Stimulated activated CD8-positive, alpha-beta memory T cell treated with anti-CD3 and anti-CD28 coated beads, Interleukin-15, amount 100 ng/mL, for 1 hour (primary cell): Measurements from ENCODE around the gene METTL14.

Experiments
- DNase-seq: peaks from one replicate; pipeline ENCODE4 v3.0.0-alpha.2; 2020; ENCODE audit warnings: low read depth

The METTL14 gene

GRCh38 chr4:118759481-118759880 lies 74.3 kb downstream of the METTL14 start:
- DNase-seq, result no peak

GRCh38 chr4:118760092-118760491 lies 74.9 kb downstream of the METTL14 start:
- DNase-seq, result no peak

GRCh38 chr4:118760493-118760892 lies 75.3 kb downstream of the METTL14 start:
- no peak for DNase-seq

- DNase-seq, result no peak
Observed at GRCh38 chr4:118761397-118762016, 76.3 kb downstream of the METTL14 start.

- no peak for DNase-seq
Observed at GRCh38 chr4:118762155-118762554, 77.0 kb downstream of the METTL14 start.

GRCh38 chr4:118762730-118763477 lies 77.7 kb downstream of the METTL14 start:
- no peak for DNase-seq
